Omental fat pad (tissue), 4 donors: ENCODE data around the gene PITPNM3. TPM values are rescaled to one million over a fixed set of nuclear protein-coding genes. Genes with fewer than 3 reads are reported as not detected.
"Not testable (repeated sequence)": the region's sequence is repeated elsewhere in the genome, so short reads cannot be mapped to it uniquely, and the experiment has no call there.

Experiments
- ATAC-seq: fragments of 150-250 bp; one replicate; pipeline ENCODE4 v1.9.1; 2016; ENCODE audit warnings: mild to moderate bottlenecking, moderate library complexity; ENCODE audit not compliant: low FRiP score
- DNase-seq: peaks from one replicate; pipeline ENCODE4 v3.0.0-alpha.2; 2019; ENCODE audit warnings: low spot score
- total RNA-seq, 4 donors: library from RNA; depleted of rRNA; stranded (reverse); fragments of >200 nt; gene quantifications; one replicate each; pipeline ENCODE4 v1.1.0, GENCODE V29; 2016
- TF ChIP-seq, protein P1 (sequence below), 3 donors: fragments of 450-650 bp; IDR thresholded peaks; one replicate each; pipeline ENCODE4 v1.5.1; 2016 to 2017; ENCODE audit warnings: antibody characterized with exemption in 3 of 3, mild to moderate bottlenecking in 3 of 3, moderate library complexity in 2 of 3

Gene PITPNM3
- total RNA-seq, 4 donors from 2014 or later, result 0.82 to 3.5 (median 2.5) TPM

DNA sequence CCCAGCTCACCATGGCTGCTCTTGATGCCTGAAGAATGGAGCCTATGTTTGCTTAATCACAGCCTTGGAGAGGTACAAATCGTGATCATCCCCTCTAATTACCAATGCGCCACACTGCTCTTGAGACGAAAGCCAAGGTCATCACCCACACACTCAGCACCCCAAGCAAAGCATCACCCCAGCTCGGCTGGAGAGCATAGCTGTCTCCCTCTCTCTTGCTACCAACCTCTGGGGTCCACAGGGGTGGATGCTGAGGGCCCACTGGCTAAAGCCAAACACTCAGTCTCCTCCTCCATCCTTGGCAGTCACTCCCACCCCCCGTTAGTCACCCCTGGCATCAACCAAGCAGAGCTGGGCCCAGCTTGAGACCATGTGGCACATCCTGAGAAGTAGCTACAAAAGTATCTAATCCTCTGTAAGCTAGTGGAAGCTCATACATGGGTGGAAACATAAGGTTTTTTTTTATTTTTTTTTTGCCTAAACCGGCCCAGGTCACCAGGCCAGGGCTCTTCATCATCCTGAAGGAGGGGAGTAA, 67.3 kb downstream of the PITPNM3 start:
- TF ChIP-seq, protein P1, sequence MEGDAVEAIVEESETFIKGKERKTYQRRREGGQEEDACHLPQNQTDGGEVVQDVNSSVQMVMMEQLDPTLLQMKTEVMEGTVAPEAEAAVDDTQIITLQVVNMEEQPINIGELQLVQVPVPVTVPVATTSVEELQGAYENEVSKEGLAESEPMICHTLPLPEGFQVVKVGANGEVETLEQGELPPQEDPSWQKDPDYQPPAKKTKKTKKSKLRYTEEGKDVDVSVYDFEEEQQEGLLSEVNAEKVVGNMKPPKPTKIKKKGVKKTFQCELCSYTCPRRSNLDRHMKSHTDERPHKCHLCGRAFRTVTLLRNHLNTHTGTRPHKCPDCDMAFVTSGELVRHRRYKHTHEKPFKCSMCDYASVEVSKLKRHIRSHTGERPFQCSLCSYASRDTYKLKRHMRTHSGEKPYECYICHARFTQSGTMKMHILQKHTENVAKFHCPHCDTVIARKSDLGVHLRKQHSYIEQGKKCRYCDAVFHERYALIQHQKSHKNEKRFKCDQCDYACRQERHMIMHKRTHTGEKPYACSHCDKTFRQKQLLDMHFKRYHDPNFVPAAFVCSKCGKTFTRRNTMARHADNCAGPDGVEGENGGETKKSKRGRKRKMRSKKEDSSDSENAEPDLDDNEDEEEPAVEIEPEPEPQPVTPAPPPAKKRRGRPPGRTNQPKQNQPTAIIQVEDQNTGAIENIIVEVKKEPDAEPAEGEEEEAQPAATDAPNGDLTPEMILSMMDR (IDR thresholded peaks at IDR 0.05), result no peak
- DNase-seq, result no peak
- ATAC-seq, result no peak

DNA sequence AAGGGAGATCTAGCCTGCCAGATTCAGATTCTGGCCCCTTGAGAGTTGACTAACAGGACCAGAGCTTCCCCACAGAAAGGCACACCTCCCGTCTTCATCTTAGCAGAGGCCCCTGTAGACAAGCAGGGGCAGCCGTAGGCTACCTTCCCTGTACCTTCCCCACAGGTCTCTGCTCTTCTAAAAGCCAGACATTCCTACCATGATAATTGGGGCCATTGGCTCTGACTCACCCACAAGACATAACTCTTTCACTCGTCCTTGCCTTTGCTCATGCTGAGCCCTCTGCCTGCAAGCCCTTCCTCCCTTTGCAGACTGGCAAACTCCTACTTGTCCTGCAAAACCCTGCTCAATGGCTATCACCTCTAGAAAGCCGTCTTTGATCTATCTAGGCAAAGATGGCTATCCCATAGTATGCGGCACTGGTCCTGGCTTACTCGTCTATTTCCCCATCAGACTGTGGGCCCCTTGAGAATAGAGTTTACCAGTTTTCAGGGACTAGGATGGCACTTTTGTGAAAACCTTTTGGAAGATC, 68.3 kb downstream of the PITPNM3 start:
- ATAC-seq (no peak), DNase-seq (no peak)
- TF ChIP-seq, protein P1 (IDR thresholded peaks at IDR 0.05), result no peak

DNA sequence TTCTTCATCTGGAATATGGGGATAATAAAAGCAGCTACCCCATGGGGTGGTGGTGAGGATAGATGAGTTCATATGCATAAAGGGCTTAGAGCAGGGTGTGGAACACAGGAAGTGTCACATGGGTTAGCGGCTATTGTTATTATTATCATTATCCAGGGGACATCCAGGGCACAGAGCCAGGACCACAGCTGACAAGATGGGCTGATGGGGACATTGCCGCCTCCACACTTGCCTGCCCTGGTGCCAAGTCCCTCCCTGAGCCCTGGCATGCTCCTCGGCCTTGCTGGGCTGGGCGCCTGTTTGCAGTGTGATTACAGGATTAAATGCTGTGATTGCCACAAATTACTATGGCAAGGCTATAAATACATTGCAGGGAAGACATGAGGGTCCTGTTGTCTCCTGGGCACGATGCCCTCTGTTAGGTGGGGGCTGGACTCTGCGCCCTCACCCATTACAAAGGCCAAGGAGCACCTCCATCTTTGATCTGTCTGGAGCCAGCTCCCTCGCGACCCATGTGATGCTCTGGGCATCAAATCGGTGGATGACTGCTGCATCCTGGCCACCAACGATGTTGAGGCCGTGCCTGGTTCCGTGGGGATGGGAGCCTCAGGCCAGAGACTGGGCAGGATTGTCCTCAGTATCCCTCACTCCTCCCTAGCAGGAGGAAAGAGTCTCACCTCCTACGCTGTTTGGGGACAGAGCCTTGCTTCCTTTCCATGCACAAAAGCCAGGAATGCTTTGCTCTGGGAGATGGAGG, 68.9 kb downstream of the PITPNM3 start:
- DNase-seq, result no peak
- ATAC-seq, result no peak
- TF ChIP-seq, protein P1 (IDR thresholded peaks at IDR 0.05), result no peak

DNA sequence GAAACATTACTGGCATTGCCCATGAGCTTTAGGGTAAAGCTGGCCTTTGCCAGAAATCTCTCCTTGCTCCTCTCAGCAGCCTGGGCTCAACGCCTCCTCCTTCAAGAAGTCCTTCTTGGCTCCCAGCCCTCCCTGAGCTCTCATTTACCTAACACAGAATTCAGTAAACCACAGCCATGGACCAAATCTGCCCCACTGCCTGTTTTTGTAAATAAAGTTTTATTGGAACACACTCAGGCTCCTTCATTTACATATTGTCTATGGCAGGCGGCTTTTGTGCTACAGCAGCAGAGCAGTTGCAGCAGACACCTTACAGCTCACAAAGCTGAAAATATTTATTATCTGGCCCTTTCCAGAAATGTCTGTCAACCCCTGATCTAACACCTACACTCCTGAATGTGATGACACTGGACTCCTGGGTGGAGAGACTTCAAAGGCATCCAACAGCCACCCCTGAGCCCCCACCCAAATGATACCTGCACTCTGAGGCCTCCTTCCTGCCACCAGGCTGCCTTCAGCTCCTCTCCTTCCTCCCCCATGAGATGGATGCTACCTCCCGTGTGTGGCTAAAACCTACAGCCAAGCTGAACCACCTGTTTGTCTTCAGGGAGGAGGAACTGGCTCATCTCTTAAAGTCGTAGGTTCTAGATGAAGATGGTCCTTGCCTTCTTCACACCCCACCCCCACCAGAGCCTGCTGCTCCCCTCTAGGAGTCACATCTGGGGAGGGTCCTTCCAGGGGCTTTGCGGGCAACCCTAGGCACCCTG, 70.5 kb downstream of the PITPNM3 start:
- ATAC-seq, result no peak
- no peak for DNase-seq
- TF ChIP-seq, protein P1 (IDR thresholded peaks at IDR 0.05), result no peak

DNA sequence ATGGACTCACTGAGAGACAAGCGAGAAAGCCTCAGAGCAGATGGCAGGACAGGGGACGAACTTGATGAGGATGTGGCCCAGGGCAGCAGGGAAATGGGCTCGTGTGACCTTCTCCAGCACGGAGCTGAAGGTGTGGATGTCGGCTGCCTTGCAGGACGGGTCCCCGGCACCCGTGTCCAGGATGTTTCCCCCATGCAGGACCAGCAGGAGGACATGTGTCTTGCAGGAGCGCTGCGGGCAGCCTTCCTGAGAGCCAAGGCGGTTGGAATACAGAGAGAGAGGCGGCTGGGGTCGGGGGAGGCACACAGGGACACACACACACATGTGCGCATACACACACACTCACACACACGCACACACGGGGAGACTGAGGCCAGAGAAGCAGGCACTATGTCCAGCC, 72.8 kb downstream of the PITPNM3 start:
- DNase-seq (no peak), ATAC-seq (no peak)
- TF ChIP-seq, protein P1 (IDR thresholded peaks at IDR 0.05), result no peak

DNA sequence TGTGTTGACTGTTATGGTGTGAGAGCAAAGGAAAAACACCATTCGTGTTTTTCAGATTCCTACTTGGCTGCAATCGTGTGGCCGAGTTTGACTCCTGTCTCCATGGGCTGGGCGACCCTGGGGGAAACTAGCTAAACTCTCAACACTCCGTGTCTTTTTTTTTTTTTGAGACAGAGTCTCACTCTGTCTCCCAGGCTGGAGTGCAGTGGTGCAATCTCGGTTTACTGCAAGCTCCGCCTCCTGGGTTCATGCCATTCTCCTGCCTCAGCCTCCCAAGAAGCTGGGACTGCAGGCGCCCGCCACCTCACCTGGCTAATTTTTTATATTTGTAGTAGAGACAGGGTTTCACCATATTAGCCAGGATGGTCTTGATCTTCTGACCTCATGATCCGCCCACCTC, 73.6 kb downstream of the PITPNM3 start:
- not testable (repeated sequence) for ATAC-seq, DNase-seq

DNA sequence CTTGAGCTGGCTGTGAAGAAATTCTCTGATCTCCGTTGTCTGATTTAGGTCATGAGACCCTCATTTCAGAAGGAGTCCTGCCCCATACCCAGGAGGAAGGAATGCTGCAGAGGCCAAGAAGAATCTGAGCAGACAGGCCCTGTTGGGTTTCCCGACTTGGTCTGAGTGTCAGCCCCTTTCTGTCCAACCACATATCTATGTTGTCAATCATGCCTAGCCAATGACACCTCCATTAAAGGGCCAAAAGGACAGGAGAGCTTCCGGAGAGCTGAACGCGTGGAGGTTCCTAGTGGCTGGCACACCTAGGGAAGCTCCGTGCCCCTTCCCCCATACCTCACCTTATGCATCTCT, 74.3 kb downstream of the PITPNM3 start:
- DNase-seq (no peak), ATAC-seq (no peak)
- TF ChIP-seq, protein P1 (IDR thresholded peaks at IDR 0.05), result no peak
